Measurements from ENCODE around the gene CD36.

DNA sequence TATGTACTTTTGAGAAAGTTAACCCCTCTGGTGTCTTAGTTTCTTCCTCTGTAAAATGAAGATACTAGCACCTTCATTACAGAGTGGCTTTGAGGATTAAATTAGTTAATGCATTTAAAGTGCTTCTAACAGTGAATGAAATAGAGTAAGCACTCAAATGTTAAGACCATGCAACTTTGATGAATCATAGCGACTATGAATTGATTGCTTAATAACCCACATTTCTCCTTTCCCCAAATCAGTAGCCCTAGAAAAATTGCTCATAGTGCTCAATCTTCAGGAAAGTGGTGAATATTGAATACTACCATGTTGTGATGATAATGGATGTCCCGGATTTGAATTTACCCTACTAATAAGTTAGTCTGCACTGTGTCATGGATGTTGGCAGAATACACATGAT lies 48.1 kb downstream of the CD36 start:
- TF ChIP-seq EZH2phosphoT487 (IDR thresholded peaks at IDR 0.05; ENCODE audit: insufficient read depth, low read depth): no peak
- TF ChIP-seq EZH2 (IDR thresholded peaks at IDR 0.05; ENCODE audit: insufficient read depth, poor library complexity, severe bottlenecking): no peak

Data from GM23248 (cell line).